HG02970 (cell line): ENCODE measurements around the gene ZNF580.

Experiments
- ATAC-seq: cut with Tn5 transposase; IDR thresholded peaks from one replicate; pipeline ENCODE4 v1.9.1; 2021; ENCODE audit warnings: mild to moderate bottlenecking, moderate library complexity, moderate number of reproducible peaks; ENCODE audit not compliant: unreplicated experiment, low FRiP score

ZNF580 gene

DNA sequence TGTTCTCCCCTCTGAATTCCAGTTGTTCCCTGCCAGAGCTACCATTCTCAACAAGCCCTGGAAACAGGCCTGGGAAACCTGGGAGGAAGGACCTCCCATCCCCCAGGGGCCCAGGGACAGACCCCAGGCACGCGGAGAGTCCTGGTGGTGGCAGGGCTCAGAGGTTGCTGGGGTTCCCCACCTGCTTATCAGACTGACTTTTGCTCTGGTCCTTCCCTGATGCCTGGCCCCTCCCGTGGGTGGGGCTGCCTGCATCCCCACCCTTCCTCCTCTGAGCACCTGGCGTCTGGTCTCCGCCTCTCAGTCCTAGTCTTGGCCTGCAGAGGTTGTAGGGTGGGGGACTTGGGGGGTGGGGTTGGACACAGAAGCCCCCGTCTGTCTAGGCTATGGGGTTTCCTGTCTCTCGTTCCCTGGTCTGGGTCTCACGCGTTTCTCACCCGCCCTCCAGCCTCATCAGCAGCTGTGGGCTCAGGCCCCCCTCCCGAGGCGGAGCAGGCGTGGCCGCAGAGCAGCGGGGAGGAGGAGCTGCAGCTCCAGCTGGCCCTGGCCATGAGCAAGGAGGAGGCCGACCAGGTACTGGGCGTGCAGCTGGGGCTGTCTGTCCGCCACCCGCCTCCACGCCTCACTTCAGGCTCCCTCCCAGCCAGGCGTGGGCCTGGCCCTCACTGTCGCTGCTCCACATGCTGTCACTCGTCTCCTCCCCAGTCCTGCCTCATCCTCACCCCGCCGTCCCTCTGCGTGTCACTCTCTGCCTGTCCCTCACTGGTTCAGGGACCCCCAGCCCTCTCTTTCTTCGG, 47.8 kb downstream of the ZNF580 start:
- ATAC-seq: no peak

DNA sequence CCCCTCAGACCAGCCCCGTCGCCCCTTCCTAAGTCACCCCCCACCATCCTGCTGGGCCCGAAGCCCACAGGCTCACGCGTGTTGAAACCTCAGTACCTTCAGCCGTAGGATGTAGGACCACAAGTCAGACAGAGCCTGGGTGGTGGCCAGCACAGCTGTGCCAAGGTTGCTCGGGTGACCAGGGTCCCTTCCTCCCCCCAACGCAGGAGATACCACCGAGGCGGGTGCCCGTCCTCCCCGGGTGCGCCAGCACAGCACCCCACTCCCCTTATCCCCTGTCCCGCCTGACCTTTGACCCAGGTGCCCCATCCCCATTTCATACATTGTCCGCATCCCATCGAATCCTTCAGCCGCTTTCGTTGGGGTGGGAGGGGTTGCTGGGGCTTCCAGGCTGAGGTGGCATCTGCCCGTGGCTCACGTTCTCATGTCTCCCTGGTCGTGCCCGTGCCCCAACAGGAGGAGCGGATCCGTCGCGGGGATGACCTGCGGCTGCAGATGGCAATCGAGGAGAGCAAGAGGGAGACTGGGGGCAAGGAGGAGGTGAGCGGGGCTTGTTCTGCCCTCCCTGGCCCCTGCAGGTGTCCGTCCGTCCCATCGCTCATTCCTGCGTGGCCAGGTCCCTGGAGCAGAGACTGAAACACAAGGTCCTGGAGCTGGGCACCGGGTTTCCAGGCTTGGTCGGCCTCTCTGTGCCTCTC, 48.8 kb downstream of the ZNF580 start:
- ATAC-seq: no peak

DNA sequence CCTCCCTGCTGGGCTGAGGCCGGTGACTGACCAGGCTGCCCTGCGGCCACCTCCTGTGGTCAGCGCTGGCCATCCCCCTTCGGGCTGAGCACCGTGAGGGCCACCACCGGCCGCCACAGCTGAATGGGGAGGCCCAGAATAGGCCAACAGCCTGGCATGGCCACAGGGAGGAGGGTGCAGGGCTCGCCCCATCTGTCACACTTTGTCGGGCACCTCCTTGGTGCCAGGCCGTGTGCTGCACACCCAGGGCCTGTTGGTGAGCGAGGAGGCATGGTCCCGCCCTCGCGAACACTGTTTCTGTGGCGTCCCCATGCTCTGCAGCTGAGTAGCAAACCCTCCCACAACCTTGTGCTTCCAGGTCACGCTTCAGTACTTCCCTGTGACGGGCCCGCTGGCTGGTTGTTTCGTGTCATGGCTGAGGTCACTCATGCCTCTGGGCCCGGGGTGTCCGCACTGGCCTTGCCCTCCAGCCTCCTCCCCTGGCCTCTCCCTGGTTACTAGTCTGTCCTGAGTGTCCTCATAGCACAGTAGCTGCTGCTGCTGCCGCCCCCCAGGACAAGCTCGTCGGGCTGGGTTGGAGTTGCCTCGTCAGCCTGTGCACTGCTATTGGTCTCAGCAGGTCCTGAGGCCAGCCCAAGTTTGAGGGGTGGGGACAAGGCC, 49.4 kb downstream of the ZNF580 start:
- ATAC-seq: no peak

DNA sequence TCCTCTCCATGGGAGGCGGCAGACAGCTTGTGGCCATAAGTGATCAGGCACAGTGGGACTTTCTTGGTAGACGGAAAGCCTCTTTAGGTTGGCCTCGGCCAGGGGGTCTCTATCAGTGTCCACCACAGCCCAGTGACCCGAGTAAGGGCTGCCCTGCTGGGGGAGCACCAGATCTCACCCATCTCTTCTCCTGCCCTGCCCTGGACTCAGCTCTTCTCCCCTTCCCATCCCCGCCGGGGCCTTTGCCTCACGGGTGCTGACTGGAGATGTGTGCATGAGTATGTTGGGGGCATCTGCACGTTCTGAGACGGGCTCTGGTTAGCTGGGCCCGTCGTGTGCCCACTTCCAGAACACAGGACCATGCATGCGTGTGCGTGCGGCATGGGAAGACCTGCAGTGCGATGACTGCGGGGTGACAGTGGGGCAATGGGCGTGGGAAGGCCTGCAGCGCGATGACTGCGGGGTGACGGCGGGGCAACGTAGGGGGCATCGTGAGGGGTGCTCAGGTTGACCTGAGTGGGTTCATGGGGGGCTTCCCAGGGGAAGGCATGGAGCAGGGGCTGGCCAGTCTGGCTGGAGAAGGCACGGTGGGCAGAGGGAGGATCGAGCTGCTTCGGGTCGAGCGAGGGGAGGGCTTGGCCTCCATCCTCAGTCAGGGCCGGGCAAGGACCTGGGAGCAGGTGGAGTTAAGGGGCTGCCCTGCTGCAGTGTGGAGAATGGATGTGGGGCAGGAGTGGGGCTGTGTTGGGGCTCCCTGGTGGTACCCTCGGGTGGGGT, 50.2 kb downstream of the ZNF580 start:
- no peak for ATAC-seq

DNA sequence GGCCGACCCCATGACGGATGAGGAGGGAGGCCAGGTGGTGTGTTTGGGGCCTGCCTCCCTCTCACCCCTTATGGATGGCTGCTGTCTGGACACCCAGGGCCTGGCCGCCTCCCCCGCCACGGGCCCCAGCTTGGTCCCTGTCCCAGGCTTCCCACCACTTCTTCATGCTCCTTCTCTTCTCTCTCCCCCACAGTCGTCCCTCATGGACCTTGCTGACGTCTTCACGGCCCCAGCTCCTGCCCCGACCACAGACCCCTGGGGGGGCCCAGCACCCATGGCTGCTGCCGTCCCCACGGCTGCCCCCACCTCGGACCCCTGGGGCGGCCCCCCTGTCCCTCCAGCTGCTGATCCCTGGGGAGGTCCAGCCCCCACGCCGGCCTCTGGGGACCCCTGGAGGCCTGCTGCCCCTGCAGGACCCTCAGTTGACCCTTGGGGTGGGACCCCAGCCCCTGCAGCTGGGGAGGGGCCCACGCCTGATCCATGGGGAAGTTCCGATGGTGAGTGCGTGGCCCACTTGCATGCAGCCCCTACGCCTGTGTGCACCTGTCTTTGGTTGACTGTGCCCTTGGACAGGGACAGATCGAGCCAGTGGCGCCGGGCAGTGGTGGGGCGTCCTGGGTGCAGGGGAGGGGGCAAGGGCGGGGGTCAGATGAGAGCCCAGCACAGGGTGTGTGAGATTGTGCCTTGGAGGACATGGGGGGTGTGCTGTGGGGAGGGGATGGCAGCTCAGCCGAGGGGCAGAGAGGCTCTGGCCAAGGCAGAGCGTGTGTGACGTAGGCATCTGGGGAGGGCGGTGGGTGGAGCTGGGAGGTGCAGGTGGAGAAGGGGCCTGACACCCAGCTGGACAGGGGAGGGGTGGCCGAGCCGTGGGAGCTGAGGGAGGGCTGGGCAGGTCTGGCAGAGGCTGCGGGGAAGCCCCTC, 51.0 kb downstream of the ZNF580 start:
- ATAC-seq: no peak

DNA sequence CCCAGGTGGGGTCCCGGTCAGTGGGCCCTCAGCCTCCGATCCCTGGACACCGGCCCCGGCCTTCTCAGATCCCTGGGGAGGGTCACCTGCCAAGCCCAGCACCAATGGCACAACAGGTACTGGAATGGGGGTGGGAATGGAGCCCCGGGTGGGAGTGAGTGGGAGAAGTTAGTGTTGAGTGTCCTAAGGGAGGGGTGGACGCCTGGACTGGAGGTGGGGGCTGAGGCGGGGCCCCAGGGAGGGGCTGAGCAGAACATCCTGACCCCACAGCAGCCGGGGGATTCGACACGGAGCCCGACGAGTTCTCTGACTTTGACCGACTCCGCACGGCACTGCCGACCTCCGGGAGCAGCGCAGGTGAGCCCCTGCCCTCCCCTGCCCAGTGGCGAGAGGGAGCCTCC, 51.9 kb downstream of the ZNF580 start:
- no peak for ATAC-seq
